Renal pelvis (tissue), 4 donors: ENCODE data around the gene WDR12. TPM values are rescaled to one million over a fixed set of nuclear protein-coding genes. Genes with fewer than 3 reads are reported as not detected.
"Not testable (repeated sequence)": the region's sequence is repeated elsewhere in the genome, so short reads cannot be mapped to it uniquely, and the experiment has no call there.

Experiments
- DNase-seq: peaks from one replicate; pipeline ENCODE4 v3.0.0-alpha.2; 2013
- polyA plus RNA-seq, 3 donors: library from polyadenylated mRNA; unstranded; fragments of 120-200 nt; gene quantifications; one replicate each; pipeline ENCODE4 v1.2.1, GENCODE V29; 2013; ENCODE audit not compliant: insufficient read length in 3 of 3

WDR12 gene
- polyA plus RNA-seq, 3 donors = 107 to 123 (median 114) TPM

- DNase-seq = no peak
Observed at GRCh38 chr2:202909394-202910192, 1.9 kb downstream of the WDR12 start.

- no peak for DNase-seq
Observed at GRCh38 chr2:202908186-202908585, 3.3 kb downstream of the WDR12 start.

GRCh38 chr2:202905507-202905906 lies 6.0 kb downstream of the WDR12 start:
- DNase-seq = not testable (repeated sequence)

- DNase-seq = no peak
Observed at GRCh38 chr2:202885190-202885589, 26.3 kb downstream of the WDR12 start.

GRCh38 chr2:202883987-202884675 lies 27.3 kb downstream of the WDR12 start:
- no peak for DNase-seq

GRCh38 chr2:202881570-202881969 lies 29.9 kb downstream of the WDR12 start:
- DNase-seq = no peak

GRCh38 chr2:202877699-202878098 lies 33.8 kb downstream of the WDR12 start:
- DNase-seq = no peak

- DNase-seq = peak; percentile 79
Observed at GRCh38 chr2:202871300-202872141, 40.0 kb downstream of the WDR12 start, which contains the start of gene ICA1L. TSS of gene ICA1L (minus strand) at chr2:202871766. CDS start at chr2:202829009, 42,757 bp downstream.

GRCh38 chr2:202870431-202871299 lies 40.8 kb downstream of the WDR12 start:
- peak; percentile 78 for DNase-seq

- DNase-seq = no peak
Observed at GRCh38 chr2:202861987-202862386, 49.5 kb downstream of the WDR12 start.

GRCh38 chr2:202858601-202859000 lies 52.9 kb downstream of the WDR12 start:
- no peak for DNase-seq

- not testable (repeated sequence) for DNase-seq
Observed at GRCh38 chr2:202849343-202849742, 62.1 kb downstream of the WDR12 start.

- DNase-seq = no peak
Observed at GRCh38 chr2:202848813-202849212, 62.7 kb downstream of the WDR12 start.

- DNase-seq = no peak
Observed at GRCh38 chr2:202847693-202848524, 63.6 kb downstream of the WDR12 start.

GRCh38 chr2:202844656-202845055 lies 66.8 kb downstream of the WDR12 start:
- DNase-seq = peak; percentile 52

GRCh38 chr2:202842690-202843089 lies 68.8 kb downstream of the WDR12 start:
- no peak for DNase-seq

GRCh38 chr2:202841090-202841867 lies 70.2 kb downstream of the WDR12 start:
- DNase-seq = no peak

GRCh38 chr2:202831242-202832220 lies 79.9 kb downstream of the WDR12 start:
- no peak for DNase-seq
